ENCODE data around the gene MYL2. TPM values are rescaled to one million over a fixed set of nuclear protein-coding genes. Genes with fewer than 3 reads are reported as not detected.

MYL2 gene
- total and polyA plus RNA-seq, 10 of the 15 experiments (the other 5 are each of a cell fraction or from before 2014, with no cell fraction given) = 0.08 to 1.8 (median 0.57) TPM; not detected in 1

DNA sequence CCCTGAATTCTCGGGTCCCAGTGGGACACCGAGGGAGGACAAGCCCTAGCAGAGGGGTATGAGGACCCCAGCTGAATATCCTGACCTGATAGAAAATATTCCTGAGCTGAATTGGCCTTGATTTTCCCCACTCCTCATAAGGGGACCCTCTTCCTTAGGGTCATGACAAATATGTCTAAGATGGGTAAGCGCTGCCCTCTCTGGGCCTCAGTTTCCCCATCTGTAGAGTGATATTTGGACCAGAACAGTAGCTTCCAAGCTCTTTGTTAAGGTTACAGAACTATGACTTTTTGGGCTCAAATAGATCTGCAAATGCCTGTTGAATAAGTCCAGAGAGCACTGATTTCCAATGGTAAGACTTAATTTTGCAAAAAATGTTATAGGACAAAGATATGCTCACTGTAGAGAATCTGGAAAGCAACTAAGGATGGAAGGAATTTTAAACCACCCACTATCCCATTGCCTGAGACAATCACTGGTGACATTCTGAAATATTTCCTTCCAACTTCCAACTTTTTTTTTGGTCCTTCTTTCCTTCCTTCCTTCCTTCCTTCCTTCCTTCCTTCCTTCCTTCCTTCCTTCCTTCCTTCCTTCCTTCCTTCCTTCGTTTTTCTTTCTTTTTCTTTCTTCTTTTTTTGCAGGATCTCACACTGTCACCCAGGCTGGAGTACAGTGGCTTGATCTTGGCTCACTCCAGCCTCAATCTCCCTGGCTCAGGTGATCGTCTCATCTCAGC lies 32.0 kb downstream of the MYL2 start:
- Histone ChIP-seq H3K36me3 (ENCODE audit: control insufficient read depth in 2 of 2, insufficient read depth in 2 of 2, low read length in 1 of 2) (no peaks in the 10 kb centered on the region), H2AFZ (ENCODE audit: control insufficient read depth, low read depth, low read length) (no peak overlapping the region), H3K79me2 (ENCODE audit: control insufficient read depth, insufficient read depth, low read length) (no peaks in the 10 kb centered on the region), H3K27me3 (replicated peaks in 1 of 2; ENCODE audit: control insufficient read depth in 2 of 2, insufficient read depth in 2 of 2, low read length in 1 of 2) (no peaks in the 10 kb centered on the region; a peak in 1 of 4 replicates), H3K27ac (ENCODE audit: control insufficient read depth, insufficient read depth) (no peak overlapping the region), H4K20me1 (ENCODE audit: control insufficient read depth, insufficient read depth) (no peaks in the 10 kb centered on the region), H3K4me2 (ENCODE audit: control insufficient read depth, insufficient read depth) (no peak overlapping the region; the same call in 1 of the 2 replicates), H3K9ac (ENCODE audit: control insufficient read depth, insufficient read depth, low read length) (no peak overlapping the region; the same call in 1 of the 2 replicates), H3K4me1 (ENCODE audit: control insufficient read depth, insufficient read depth, low read length) (no peaks in the 10 kb centered on the region), H3K9me3 (replicated peaks; ENCODE audit: control insufficient read depth, insufficient read depth, low read length) (no peaks in the 10 kb centered on the region), H3K4me3 (no peak overlapping the region)
- BruUV-seq (replicated peaks) = no TSS peak
- ATAC-seq (no peak), DNase-seq (ENCODE audit: low read depth, low spot score) (no peak), FAIRE-seq (no peak)
- ChIA-PET RAD21 (ENCODE audit: unreplicated experiment) (interaction anchor here (0.8 to 2.1 kb wide), 11 partner anchors 8 to 287 kb away, joined by 3 to 14 read pairs (median 4); no protein-coding TSS in a partner anchor), SMC1A (ENCODE audit: uncharacterized antibody, unreplicated experiment) (interaction anchor here (0.8 to 2.1 kb wide), 4 partner anchors 59 to 288 kb away, joined by 3 to 15 read pairs (median 4); no protein-coding TSS in a partner anchor), CTCF (interaction anchor here (0.7 to 3.5 kb wide), 30 partner anchors 9 to 793 kb away, joined by 3 to 34 read pairs (median 4); partner anchors contain the start of genes ARPC3 and MYL2), POLR2A (interaction anchor here (0.6 kb wide), 1 partner anchor 21 kb away, joined by 5 read pairs; no protein-coding TSS in a partner anchor)
- intact Hi-C loops (cut with micrococcal nuclease; ENCODE audit: unreplicated experiment) = loop anchor here (2.0 to 10.0 kb wide), 7 partner anchors 62 to 786 kb away; partner anchors contain the start of gene ARPC3
- WGBS (ENCODE audit: insufficient coverage, insufficient replicate concordance, low lambda C conversion rate, missing lambda C conversion rate) = 38% methylated on average over 5 of the region's 5 CpGs
- peak; percentile 1; the same call in 1 of the 2 replicates for TF ChIP-seq IKZF1 (conservative IDR thresholded peaks at IDR 0.05)
- no peak for TF ChIP-seq CEBPB (IDR thresholded peaks at IDR 0.05; ENCODE audit: borderline replicate concordance in 1 of 2, low read depth in 2 of 2, low read length in 2 of 2)
- peak in 1 of 2 experiments; percentile 30; a peak in 1 of 4 replicates for TF ChIP-seq IKZF2 (IDR thresholded peaks at IDR 0.05)
- TF ChIP-seq, protein P1, sequence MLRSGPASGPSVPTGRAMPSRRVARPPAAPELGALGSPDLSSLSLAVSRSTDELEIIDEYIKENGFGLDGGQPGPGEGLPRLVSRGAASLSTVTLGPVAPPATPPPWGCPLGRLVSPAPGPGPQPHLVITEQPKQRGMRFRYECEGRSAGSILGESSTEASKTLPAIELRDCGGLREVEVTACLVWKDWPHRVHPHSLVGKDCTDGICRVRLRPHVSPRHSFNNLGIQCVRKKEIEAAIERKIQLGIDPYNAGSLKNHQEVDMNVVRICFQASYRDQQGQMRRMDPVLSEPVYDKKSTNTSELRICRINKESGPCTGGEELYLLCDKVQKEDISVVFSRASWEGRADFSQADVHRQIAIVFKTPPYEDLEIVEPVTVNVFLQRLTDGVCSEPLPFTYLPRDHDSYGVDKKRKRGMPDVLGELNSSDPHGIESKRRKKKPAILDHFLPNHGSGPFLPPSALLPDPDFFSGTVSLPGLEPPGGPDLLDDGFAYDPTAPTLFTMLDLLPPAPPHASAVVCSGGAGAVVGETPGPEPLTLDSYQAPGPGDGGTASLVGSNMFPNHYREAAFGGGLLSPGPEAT (IDR thresholded peaks at IDR 0.05; ENCODE audit: low read depth) = no peak
- TF ChIP-seq, protein P2, sequence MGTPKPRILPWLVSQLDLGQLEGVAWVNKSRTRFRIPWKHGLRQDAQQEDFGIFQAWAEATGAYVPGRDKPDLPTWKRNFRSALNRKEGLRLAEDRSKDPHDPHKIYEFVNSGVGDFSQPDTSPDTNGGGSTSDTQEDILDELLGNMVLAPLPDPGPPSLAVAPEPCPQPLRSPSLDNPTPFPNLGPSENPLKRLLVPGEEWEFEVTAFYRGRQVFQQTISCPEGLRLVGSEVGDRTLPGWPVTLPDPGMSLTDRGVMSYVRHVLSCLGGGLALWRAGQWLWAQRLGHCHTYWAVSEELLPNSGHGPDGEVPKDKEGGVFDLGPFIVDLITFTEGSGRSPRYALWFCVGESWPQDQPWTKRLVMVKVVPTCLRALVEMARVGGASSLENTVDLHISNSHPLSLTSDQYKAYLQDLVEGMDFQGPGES (IDR thresholded peaks at IDR 0.05) = no peak
- in situ Hi-C loops (cut with MboI) = no loop called here

Data from GM12878 (cell line).